ENCODE data around the gene MAP7.

GRCh38 chr6:136526196-136526930, 23.9 kb downstream of the MAP7 start:
- TF ChIP-seq, protein P1, sequence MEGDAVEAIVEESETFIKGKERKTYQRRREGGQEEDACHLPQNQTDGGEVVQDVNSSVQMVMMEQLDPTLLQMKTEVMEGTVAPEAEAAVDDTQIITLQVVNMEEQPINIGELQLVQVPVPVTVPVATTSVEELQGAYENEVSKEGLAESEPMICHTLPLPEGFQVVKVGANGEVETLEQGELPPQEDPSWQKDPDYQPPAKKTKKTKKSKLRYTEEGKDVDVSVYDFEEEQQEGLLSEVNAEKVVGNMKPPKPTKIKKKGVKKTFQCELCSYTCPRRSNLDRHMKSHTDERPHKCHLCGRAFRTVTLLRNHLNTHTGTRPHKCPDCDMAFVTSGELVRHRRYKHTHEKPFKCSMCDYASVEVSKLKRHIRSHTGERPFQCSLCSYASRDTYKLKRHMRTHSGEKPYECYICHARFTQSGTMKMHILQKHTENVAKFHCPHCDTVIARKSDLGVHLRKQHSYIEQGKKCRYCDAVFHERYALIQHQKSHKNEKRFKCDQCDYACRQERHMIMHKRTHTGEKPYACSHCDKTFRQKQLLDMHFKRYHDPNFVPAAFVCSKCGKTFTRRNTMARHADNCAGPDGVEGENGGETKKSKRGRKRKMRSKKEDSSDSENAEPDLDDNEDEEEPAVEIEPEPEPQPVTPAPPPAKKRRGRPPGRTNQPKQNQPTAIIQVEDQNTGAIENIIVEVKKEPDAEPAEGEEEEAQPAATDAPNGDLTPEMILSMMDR (IDR thresholded peaks at IDR 0.05): peak in 6 of 12 donors; percentile 18 to 45 (median 24)
- TF ChIP-seq POLR2A (IDR thresholded peaks at IDR 0.05): no peak

Measured in heart left ventricle (tissue), 13 donors.